ENCODE data around the gene RO60.
"Not testable (repeated sequence)": the region's sequence is repeated elsewhere in the genome, so short reads cannot be mapped to it uniquely, and the experiment has no call there.

Gene RO60

GRCh38 chr1:193025218-193025617, 34.2 kb upstream of the RO60 start:
- DNase-seq (ENCODE audit: low read depth in 1 of 2, low spot score in 1 of 2): no peak
- no peak overlapping the region for H3K4me3 ChIP-seq (replicated peaks; ENCODE audit: insufficient read depth, low read length)
- no peak overlapping the region for H3K27ac ChIP-seq (replicated peaks)
- no peaks in the 10 kb centered on the region for H3K27me3 ChIP-seq (ENCODE audit: insufficient read depth, poor library complexity, severe bottlenecking)
- TF ChIP-seq CTCF (IDR thresholded peaks at IDR 0.05; ENCODE audit: insufficient read depth, low read length) (no peak), GABPA (IDR thresholded peaks at IDR 0.05; ENCODE audit: low read depth) (no peak), SPI1 (IDR thresholded peaks at IDR 0.05; ENCODE audit: borderline replicate concordance, low read depth) (no peak), POLR2AphosphoS5 (IDR thresholded peaks at IDR 0.05; ENCODE audit: low read depth) (no peak), REST (IDR thresholded peaks at IDR 0.05; ENCODE audit: insufficient replicate concordance, low read depth) (no peak)

- no peak overlapping the region for H3K27ac ChIP-seq (replicated peaks)
- no peak overlapping the region for H3K4me3 ChIP-seq (replicated peaks; ENCODE audit: insufficient read depth, low read length)
- no peak for TF ChIP-seq REST (IDR thresholded peaks at IDR 0.05; ENCODE audit: insufficient replicate concordance, low read depth)
- TF ChIP-seq CTCF (IDR thresholded peaks at IDR 0.05; ENCODE audit: insufficient read depth, low read length): no peak
- TF ChIP-seq GABPA (IDR thresholded peaks at IDR 0.05; ENCODE audit: low read depth): no peak
- no peak for TF ChIP-seq SPI1 (IDR thresholded peaks at IDR 0.05; ENCODE audit: borderline replicate concordance, low read depth)
- TF ChIP-seq POLR2AphosphoS5 (IDR thresholded peaks at IDR 0.05; ENCODE audit: low read depth): no peak
These were observed 29.1 kb upstream of the RO60 start for GRCh38 chr1:193030280-193030679.

GRCh38 chr1:193031431-193031830, 28.0 kb upstream of the RO60 start:
- H3K27ac ChIP-seq (replicated peaks): no peak overlapping the region
- DNase-seq (ENCODE audit: low read depth in 1 of 2, low spot score in 1 of 2): no peak
- H3K27me3 ChIP-seq (ENCODE audit: insufficient read depth, poor library complexity, severe bottlenecking): no peaks in the 10 kb centered on the region
- TF ChIP-seq CTCF (IDR thresholded peaks at IDR 0.05; ENCODE audit: insufficient read depth, low read length) (no peak), REST (IDR thresholded peaks at IDR 0.05; ENCODE audit: insufficient replicate concordance, low read depth) (no peak), POLR2AphosphoS5 (IDR thresholded peaks at IDR 0.05; ENCODE audit: low read depth) (no peak)
- no peak overlapping the region for H3K4me3 ChIP-seq (replicated peaks; ENCODE audit: insufficient read depth, low read length)

More at GRCh38 chr1:193030280-193030679, 29.1 kb upstream of the RO60 start:
- DNase-seq (ENCODE audit: low read depth in 1 of 2, low spot score in 1 of 2): no peak
- no peaks in the 10 kb centered on the region for H3K27me3 ChIP-seq (ENCODE audit: insufficient read depth, poor library complexity, severe bottlenecking)

- H3K27me3 ChIP-seq (ENCODE audit: insufficient read depth, poor library complexity, severe bottlenecking); DNase-seq (ENCODE audit: low read depth in 1 of 2, low spot score in 1 of 2); H3K4me3 ChIP-seq (replicated peaks; ENCODE audit: insufficient read depth, low read length); H3K27ac ChIP-seq (replicated peaks): not testable (repeated sequence)
These were observed 26.6 kb upstream of the RO60 start for GRCh38 chr1:193032643-193033427.
